HG03469 (cell line): ENCODE data around the gene MED23.
A peak's percentile ranks its signal among the peaks of the same experiment; 100 is the strongest.

Source experiments
- ATAC-seq: cut with Tn5 transposase; IDR thresholded peaks from one replicate; pipeline ENCODE4 v1.9.1; 2021; ENCODE audit warnings: mild to moderate bottlenecking, moderate library complexity, moderate number of reproducible peaks; ENCODE audit not compliant: unreplicated experiment

The MED23 gene, protein sequence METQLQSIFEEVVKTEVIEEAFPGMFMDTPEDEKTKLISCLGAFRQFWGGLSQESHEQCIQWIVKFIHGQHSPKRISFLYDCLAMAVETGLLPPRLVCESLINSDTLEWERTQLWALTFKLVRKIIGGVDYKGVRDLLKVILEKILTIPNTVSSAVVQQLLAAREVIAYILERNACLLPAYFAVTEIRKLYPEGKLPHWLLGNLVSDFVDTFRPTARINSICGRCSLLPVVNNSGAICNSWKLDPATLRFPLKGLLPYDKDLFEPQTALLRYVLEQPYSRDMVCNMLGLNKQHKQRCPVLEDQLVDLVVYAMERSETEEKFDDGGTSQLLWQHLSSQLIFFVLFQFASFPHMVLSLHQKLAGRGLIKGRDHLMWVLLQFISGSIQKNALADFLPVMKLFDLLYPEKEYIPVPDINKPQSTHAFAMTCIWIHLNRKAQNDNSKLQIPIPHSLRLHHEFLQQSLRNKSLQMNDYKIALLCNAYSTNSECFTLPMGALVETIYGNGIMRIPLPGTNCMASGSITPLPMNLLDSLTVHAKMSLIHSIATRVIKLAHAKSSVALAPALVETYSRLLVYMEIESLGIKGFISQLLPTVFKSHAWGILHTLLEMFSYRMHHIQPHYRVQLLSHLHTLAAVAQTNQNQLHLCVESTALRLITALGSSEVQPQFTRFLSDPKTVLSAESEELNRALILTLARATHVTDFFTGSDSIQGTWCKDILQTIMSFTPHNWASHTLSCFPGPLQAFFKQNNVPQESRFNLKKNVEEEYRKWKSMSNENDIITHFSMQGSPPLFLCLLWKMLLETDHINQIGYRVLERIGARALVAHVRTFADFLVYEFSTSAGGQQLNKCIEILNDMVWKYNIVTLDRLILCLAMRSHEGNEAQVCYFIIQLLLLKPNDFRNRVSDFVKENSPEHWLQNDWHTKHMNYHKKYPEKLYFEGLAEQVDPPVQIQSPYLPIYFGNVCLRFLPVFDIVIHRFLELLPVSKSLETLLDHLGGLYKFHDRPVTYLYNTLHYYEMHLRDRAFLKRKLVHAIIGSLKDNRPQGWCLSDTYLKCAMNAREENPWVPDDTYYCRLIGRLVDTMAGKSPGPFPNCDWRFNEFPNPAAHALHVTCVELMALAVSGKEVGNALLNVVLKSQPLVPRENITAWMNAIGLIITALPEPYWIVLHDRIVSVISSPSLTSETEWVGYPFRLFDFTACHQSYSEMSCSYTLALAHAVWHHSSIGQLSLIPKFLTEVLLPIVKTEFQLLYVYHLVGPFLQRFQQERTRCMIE (N-terminal part only)

DNA sequence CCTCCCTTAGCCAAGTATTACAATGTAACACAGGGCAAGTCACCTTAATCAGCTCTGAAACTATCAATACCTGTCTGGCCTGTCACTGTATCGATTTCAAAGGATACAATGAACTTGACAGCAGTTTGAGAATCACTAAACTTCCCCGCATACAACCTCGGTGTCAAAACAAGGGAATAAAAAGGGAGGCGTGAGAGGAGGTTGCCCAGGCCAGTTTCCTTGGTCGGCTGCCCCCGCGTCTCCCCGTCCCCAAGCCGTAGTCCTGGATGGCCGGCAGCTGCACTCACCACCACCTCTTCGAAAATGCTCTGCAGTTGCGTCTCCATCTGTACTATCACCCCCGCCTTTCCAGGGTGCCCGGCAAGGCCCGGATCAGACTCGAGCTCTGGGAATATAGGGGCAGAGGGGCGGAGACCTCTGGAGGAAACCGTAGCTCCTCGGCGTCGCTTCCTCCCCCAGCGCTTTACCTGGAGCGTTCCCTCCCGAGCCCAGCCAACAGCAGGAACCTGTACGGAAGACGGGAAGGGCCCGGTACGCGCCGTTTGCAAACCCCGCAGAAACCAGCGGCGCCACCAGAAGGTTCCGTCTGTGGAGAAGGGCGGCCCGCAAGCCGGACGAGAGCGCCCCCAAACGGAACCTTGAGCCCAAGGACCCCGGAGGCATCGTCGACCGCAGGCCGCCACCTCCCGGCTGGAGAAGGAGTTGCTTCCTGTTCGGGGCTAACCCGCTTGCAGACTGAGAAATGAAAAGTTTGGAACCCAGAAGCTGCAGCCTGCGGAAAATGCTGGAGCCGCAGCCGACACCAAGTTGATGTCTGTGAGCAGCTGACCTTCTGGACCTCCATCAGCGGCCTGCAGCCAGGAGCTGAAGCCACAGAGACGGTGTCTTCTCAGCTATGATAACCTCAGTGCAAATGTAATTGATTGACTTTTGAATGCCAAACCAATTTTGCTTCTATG lies at the start of gene MED23:
Gene MED23 (minus strand): TSS at position 519 of the 959 bp plus-strand sequence. CDS start 193 bp downstream, at position 326.
- ATAC-seq = peak; percentile 94

DNA sequence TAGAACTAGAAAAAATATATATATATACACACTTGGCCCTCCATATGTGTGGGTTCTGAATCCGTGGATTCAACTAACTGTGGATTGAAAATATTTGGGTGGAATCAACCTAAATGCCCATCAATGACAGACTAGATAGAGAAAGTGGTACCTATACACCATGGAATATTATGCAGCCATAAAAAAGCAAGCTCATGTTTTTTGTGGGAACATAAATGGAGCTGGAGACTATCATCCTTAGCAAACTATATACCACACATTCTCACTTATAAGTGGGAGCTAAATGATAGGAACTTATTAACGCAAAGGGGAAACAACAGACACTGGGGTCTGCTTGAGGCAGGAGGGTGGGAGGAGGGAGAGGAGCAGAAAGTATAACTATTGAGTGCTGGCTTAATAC lies 45.1 kb upstream of the MED23 start:
- no peak for ATAC-seq

DNA sequence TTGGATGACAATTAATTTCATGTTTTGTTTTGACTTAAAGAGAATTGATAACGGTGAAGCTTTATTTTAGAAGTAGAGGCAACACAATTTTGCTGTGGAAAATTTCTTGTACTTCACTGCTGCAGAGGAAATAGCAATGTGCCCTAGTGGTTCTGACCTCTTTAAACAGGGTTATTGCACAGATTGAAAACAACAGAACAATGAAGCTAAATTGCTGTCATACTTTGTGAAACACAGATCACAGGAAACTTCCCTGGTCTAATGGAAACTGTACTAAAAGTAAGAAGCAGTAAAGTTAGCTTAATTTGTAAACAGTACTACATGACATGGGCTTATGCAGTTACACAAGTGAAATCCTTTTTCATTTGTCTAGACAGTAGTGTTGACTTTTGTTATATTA lies 41.8 kb upstream of the MED23 start:
- ATAC-seq = no peak

DNA sequence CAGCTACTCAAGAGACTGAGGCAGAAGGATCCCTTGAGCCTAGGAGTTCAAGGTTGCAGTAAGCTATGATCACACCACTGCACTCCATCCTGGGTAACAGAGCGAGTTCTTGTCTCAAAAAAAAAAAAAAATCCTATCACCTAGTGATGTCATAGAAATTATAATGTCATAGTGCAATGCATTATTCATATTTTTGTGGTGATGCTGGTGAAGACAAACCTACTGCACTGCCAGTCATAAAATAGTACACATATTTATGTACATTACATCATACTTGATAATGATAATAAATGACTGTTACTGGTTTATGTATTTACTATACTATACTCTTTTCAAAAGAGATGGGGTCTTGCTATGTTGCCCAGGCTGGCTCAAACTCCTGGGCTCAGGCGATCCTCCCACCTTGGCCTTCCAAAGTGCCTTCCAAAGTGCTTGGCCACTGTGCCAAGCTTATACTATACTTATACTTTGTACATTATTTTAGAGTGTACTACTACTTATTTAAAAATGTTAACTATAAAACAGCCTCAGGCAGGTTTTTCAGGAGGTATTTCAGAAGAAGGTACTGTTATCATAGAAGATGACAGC lies 35.6 kb upstream of the MED23 start:
- ATAC-seq = no peak

DNA sequence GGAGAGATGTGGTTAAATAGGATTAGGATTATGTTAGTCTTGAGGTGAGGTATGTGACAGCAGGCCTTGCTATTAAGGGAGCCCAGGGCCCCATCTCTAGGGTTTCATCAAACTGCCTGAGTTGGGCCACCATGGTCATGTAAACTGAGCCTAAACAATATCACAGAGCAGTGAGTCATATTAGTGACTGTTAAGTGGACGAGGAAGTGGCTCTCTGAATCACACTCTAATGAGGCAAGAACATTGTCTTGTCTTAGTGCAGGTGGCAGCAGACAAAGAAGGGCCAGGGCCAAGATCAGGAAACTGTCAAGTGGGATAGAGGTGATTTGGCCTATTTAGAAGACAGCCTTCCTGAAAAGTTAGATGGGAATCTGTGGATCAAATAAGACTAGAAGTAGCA lies 32.2 kb upstream of the MED23 start:
- ATAC-seq = no peak

DNA sequence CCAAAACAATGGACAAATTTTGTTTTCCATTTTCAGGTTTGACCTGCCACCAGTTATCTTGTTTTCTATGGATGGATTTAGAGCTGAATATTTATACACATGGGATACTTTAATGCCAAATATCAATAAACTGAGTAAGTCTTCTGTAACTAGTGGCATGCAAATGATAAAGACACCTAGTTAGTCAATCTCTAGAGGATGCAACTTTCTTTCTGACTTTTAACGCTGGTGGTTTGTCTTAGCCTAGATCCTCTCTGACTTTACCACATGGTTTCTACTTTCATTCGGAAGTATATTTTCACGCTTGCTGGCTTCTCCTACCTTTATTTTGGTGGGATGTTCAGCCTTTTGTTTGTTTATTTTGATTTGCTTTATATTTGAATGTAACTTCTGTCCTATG lies 30.2 kb upstream of the MED23 start:
- no peak for ATAC-seq

DNA sequence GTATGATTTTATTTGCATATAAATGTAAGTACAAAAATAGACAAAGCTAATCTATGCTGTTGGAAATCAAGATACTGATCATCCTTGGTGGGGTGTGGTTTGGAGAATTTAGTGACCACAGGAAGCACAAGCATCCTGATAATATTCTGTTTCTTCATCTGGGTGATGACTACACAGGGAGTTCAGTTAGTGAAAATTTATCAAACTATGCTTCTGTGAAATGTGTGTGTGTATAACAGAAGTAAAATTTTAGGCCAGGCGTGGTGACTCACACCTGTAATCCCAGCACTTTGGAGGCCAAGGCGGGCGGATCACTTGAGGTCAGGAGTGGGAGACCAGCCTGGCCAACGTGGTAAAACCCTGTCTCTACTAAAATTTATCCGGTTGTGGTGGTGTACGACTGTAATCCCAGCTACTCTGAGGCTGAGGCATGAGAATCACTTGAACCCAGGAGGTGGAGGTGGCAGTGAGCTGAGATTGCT lies 29.6 kb upstream of the MED23 start:
- no peak for ATAC-seq

DNA sequence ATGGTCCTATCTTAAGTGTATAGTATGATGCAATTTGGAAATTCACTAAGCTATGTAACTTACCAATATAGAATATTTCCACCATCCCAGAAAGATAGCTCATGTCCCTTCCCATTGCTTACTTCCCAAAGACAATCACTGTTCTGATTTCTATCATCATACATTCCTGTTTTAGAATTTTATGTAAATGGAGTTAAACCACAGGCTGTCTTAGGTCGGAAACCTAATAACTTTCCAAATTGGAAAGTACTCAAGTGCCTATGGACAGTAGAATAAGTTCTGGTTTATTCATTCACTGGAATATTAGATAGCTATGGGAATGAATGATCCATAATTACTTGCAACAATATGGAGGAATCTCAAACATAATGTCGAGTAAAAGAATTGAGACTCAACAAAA lies 29.2 kb upstream of the MED23 start:
- ATAC-seq = no peak

DNA sequence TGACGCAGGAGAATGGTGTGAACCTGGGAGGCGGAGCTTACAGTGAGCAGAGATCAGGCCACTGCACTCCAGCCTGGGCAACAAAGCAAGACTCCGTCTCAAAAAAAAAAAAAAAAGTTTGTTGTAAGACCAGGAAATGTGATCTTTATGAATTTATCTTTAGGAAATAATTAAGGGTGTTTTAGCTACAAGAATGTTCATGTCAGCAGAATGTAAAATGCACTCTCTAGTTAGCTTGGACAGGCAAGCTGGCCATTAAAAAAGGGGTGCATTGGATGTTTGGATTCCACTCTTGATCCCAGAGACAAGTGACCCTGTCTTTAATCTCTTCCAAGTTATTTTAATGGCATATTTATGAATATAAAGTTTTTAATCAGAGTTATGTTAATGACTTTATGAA lies 28.6 kb upstream of the MED23 start:
- ATAC-seq = no peak

DNA sequence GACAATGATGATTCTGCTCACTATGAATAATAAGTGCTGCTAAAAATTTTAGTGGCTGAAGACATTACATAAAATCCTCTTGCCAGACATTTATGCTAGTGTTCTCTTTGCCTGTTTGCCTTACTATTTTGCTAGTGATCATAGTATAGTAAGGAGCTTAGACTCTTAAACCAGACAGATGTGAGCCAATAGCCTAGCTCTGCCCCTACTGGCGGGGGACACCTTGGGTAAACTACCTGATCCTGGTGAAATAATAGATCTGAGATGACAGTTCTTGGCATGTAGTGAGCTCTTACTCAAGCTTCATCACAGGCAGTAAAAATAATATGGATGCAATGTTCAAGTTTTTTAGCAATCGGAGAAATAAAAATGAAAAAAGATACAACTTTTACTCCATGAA lies 27.9 kb upstream of the MED23 start:
- no peak for ATAC-seq

DNA sequence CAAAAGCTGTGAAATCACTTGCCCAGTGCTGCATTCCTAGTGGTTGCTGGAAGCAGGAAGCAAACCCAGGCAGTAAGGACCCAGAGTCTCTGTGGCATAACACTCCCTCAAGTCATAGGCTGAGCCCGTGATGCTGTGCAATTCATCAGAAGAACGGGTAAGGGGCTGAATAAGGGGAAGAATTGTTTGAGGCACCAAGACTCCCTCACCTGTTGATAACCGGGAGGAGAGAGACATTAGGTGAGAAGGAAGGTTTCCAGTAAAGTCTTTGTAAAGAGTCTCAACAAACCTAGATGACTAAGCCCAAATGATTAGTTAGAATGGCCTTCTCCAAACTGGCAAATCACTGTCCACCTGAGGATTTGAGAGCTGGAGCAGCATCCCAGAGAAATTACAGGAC lies 27.3 kb upstream of the MED23 start:
- ATAC-seq = no peak

DNA sequence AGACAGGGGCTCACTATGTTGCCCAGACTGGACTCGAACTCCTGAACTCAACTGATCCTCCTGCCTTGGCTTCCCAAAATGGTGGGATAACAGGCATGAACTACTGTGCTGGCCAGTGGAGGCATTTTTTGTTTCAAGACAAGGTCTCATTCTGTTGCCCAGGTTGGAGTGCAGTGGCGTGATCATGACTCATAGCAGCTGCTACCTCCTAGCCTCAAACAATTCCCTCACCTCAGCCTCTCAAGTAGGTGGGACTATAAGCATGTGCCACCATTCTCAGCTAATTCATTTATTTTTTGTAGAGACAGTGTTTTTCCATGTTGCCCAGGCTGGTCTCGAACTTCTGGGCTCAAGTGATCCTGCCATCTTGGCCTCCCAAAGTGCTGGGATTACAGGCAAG lies 26.3 kb upstream of the MED23 start:
- ATAC-seq = no peak

DNA sequence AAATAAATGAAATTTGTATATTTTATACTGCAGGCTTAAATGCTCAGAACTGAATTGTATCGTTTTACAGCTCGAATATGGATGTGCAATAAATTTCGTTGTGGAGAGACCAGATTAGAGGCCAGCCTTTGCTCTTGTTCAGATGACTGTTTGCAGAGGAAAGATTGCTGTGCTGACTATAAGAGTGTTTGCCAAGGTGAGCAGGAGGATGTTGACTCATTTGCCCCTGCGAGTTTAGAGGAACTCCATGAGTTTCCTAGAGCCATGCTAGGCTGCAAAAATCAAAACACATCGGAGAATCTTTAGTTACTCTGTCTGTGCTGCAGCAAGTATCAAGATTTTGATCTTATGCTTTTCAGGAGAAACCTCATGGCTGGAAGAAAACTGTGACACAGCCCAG lies 24.4 kb upstream of the MED23 start:
- ATAC-seq = no peak

DNA sequence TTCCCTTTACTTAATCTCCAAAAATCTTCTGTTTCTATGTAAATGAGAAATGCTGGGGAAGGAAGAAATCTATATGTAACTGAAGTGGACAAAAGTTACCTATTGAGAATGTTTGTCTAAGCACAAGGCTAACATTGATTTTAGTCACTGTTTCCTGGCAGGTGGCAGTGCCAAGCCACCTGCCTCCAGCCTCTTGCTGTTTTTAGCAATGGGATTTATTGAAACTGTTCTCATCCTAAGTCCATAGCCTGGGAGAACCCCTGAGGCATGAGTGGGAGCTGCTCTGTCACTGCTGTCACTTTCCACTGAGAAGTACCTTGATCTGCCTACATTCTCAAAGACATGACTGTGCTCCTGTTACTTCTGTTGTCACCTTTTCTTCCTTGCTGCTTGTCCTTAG lies 23.7 kb upstream of the MED23 start:
- ATAC-seq = no peak

DNA sequence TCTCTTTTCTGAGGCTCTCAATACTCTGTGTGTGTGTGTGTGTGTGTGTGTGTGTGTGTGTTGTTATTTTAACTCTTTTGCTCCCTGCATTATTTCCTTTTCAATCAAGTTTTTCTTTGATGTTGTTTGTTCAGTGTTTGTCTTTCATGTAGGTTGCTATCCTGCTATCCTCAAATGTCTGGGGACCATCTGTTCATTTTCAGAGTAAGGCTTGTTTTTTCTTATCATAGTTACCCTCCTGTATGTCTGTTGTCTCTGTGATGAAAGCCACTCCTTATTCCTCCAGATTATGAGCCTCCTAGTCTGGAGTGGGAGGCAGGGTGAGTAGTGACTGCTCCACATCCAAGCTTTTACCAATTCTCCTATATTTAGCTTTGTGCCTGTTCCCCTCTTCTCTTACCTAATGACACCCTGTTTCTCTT lies 18.2 kb upstream of the MED23 start:
- no peak for ATAC-seq

DNA sequence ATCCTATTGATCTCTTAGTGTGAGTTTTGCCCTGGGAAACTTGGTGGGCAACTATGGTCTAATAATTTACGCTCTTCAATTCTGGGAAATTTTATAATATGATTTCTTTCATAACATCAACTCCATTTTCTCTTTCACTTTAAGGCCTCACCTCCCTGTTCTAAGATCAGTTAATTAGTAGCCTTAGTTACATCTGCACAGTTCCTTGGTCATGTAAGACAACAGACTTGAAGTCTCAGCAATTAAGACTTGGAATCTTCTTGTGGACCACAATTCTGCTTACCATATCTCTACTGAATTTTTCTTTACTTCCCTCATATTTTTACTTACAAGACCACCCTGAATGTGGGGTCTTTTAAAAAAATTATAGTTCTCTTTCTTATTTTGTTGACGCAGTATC lies 17.8 kb upstream of the MED23 start:
- no peak for ATAC-seq

DNA sequence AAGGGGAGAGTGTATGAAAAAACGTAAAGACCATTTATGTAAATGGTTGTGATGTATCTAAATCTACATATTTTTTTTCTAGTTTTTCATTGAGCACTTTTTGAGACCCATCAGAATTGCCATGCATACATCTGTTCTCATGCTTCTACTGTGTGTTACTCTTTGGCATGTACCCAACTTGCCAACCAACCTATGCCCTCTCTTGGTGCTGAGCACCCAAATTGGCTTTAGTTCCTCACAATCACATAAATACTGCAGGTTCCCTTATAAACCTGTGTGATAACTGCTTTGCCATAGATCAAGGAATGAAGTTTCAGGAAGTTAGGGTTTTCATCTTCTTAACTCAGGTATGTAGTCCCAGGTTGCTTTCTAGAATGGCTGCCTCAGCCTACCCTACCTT lies 16.9 kb upstream of the MED23 start:
- ATAC-seq = no peak

DNA sequence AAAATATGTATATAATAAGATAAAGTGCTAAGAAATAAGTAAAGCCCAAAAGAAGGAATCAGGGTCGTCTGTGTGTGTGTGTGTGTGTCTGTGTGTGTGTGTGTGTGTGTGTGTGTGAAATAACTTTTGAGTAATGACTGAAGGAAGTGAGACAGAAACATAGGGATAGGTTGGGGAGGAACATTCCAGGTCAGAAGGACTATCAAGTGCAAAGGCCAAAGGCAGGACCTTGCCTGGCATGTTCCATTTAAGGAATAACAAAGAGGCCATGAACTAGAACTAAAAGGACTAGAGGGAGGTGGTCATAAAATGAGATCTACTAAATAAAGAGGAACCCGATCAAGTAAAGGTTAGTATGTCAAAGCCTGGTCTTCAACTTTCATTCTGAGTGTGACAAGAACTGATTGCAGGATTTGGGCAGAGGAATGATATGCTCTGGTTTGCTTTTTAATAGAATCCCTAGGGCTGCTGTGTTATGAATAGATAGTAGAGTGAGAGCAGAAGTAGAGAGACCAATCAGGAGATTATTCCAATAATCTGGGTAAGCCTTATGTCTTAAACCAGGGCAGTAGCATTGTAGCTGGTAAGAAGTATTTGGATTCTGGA lies 15.9 kb upstream of the MED23 start:
- ATAC-seq = no peak

DNA sequence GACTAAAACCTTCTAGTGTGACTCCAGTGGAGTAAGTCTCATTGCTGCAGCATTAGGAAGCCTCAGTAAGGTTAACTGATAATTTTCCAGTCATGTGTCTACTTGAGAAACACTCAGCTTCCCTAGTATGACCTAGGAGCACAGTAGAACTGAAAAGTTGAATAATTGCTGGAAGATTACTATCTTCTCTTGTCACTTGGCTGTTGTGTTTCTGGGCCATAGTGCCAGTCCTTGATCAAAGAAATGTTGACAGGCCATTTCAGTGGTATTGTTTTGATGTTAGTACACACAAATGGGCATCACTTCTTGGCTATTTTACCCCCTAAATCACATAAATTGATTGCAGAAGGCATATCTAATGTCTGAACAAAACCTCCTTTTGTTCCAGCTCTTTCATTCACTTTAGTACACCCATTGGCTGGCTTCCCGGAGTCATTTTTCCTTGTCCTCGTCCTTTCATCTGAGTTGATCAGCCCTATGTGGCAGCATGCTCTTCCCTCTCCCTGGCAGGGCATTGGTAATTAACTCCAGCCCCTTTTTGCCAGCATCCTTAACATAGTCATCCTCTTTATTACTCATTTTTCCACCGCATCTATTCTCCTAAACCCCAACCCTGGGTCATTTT lies 15.1 kb upstream of the MED23 start:
- ATAC-seq = no peak
